RWPE1 (cell line): ENCODE data around the gene DHFR2.
A peak's percentile ranks its signal among the peaks of the same experiment; 100 is the strongest.

ENCODE experiments used
- CTCF ChIA-PET: fragments of 350-600 bp; sonication (Branson Sonifier 250); formaldehyde crosslinking; extraction: SDS; loops from one replicate; lab custom pipeline; 2021; lab: Yijun Ruan, JAX
- POLR2A ChIA-PET: fragments of 400-600 bp; formaldehyde crosslinking; extraction: SDS; loops from one replicate; lab custom pipeline; 2020; ENCODE audit warnings: antibody characterized with exemption; ENCODE audit not compliant: low non-redundant PET; lab: Yijun Ruan, JAX
- DNase-seq: peaks from one replicate; pipeline ENCODE4 v3.0.0; 2012; ENCODE audit warnings: low spot score
- H3K27ac ChIP-seq: fragments of 450-650 bp; 2 replicates; pipeline ENCODE4 v1.5.1; 2017
- TF ChIP-seq, protein P1 (sequence below): fragments of 450-650 bp; conservative IDR thresholded peaks from 2 replicates; pipeline ENCODE4 v1.5.1; 2017; ENCODE audit warnings: low read depth, mild to moderate bottlenecking

Gene DHFR2

DNA sequence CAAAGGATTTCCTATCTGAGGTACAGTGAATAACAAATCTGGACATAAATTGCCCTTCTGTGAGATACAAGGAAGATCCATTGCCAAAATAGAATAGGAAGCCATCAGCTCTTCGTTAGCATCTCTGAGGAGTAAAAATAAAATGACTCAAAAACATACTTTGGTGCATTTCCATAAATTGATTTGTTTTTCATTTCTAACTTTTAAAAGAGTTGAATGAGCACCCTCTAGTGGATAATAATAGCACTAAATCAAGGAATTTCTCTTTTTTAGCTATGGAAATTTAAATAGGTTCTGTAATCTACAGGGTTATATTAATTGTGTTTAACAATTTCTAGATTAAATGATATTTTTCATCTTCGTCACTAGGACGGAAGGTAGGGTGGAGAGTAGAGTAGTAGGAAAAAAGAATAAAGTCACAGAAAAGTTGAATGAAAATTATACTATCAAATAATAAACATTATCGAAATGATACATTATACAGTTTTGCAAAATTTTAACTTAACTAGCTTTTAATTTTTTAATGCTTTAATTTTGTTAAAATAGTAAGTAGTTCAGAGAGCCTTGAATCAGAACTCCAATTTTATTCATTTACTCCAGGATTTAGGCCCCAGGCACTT is 6.6 kb upstream of the DHFR2 start:
- DNase-seq: peak; percentile 11
- TF ChIP-seq, protein P1, sequence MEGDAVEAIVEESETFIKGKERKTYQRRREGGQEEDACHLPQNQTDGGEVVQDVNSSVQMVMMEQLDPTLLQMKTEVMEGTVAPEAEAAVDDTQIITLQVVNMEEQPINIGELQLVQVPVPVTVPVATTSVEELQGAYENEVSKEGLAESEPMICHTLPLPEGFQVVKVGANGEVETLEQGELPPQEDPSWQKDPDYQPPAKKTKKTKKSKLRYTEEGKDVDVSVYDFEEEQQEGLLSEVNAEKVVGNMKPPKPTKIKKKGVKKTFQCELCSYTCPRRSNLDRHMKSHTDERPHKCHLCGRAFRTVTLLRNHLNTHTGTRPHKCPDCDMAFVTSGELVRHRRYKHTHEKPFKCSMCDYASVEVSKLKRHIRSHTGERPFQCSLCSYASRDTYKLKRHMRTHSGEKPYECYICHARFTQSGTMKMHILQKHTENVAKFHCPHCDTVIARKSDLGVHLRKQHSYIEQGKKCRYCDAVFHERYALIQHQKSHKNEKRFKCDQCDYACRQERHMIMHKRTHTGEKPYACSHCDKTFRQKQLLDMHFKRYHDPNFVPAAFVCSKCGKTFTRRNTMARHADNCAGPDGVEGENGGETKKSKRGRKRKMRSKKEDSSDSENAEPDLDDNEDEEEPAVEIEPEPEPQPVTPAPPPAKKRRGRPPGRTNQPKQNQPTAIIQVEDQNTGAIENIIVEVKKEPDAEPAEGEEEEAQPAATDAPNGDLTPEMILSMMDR: peak; percentile 67
- CTCF ChIA-PET: interaction anchor here (0.6 to 1.7 kb wide), 4 partner anchors 8 to 88 kb away, joined by 3 to 11 read pairs (median 3); no protein-coding TSS in a partner anchor
- H3K27ac ChIP-seq: no peak overlapping the region
- POLR2A ChIA-PET: no interaction called here

DNA sequence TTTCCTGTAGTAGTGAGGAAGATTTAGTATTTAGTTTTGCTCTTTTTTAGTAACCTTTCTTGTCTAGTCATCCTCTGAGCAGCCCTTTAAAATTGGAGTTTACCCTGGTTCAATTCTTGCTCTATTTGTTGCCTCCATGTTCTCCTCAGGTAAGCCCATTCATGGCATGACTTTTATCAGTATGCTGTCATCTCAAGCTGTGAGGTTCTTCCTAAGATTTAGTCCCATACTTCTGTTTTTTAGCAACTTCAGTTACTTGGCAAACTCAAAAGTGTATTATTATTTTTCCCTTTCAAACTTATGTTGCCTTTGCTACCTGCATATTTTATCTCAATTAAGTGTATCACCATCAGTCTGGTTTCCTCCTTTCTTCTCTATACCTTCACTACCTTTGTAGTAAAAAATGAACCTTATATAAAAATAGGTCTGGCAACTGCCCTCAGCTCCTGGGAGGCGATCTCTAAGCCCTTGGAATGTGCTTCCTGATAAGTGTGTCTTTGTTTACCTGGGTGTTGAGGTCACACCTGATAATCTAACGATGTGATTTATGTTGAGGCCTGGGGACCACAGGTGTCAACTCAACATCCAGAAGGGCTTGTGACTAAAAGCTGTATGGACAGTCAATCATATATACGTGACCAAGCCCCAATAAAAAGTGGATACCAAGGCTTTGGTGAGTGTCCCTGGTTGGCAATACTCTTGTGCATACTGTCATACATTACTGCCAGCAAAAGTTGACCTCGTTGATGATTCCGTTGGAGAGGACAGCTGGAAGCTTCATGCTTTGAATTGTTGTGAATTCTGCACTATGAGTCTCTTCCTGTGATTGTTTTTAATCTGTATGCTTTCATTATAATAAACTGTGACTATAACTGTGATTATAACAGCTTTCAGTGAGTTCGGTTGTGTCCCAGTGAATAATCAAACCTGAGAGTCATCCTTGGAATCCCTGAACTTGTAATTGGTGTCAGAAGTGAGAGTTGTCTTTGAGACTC is 4.1 kb upstream of the DHFR2 start:
- TF ChIP-seq, protein P1: no peak
- no peak overlapping the region for H3K27ac ChIP-seq
- DNase-seq: no peak
- POLR2A ChIA-PET: no interaction called here
- CTCF ChIA-PET: no interaction called here

DNA sequence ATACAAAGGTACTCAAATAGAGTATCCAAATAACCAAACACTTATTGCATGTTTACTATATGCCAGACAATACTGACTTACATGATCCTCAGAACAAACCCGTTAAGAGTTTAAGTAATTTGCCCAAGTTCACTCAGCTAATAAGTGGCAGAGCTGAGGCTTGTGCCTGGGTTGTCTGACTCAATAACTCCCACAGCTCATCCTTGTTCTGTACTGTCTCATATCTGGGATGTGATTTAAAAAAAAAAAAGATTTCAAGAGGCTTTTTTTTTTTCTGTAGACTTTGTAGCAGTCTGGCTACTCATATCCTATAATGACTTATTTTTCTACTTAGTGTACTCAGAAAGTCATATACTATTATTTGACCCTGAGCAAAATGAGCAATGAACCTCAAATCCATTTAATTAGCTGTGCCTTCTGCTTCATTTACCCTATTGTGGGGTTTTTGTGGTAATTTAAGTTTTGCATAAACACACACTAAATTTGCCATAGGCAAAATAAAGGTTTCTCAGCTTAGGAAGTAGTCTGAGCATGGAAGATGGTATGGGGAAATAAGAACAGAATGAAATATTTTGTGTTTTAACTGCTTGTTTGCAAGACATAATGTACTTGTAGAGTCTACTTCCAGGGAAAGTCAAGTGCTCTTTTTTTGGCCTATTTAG is 3.2 kb upstream of the DHFR2 start:
- TF ChIP-seq, protein P1: no peak
- no peak for DNase-seq
- no peak overlapping the region for H3K27ac ChIP-seq
- POLR2A ChIA-PET: no interaction called here
- CTCF ChIA-PET: interaction anchor here (0.6 kb wide), 1 partner anchor 20 kb away, joined by 3 read pairs; no protein-coding TSS in a partner anchor

DNA sequence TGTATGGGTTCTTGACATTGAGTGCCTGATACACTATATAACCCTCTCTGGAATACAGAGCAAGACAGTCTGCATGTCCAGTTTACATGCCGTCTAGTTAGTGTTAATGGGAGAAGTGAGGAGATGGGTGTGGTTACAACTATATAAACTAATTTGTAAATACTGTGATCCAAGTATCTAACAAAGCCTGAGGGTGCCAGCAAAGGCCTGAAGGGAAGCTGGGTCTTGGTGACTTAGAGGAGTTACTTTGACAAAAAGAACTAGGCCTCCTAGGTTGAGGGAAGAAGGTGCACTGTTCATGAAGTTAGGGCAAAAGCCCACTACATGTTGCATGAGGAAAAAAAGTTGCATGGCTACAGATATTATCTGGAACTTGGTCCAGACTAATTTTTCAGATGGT is 2.4 kb upstream of the DHFR2 start:
- ChIA-PET POLR2A (no interaction called here), CTCF (no interaction called here)
- DNase-seq: no peak
- TF ChIP-seq, protein P1: no peak
- H3K27ac ChIP-seq: no peak overlapping the region

DNA sequence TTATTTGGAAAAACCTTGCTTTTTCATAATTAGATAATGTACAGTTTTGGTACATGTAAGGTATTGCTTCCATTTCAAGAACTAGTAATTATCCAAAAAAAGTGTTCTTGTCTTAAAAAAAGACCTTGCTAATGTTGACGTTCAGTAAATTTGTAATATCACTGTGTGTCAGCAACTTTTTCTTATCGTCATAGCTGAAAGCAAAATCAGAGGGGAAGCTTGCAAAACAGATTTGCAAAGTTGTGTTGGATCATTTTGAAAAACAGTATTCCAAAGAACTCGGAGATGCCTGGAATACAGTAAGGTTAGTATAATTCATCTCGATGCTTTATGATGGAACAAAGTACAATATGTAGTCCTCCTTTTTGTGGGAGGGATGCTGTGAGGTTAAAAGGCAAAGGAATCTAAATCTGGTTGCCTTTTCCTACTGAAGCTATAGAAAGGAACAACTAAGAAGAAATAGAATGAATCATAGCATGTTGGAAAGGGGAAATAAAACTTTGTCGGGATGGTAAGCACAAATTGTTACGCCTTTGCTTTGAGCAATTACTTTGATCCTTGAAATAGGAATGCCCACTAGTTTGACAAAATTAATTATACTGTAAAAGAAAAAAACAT is 1.6 kb upstream of the DHFR2 start:
- no peak overlapping the region for H3K27ac ChIP-seq
- ChIA-PET CTCF (no interaction called here), POLR2A (no interaction called here)
- TF ChIP-seq, protein P1: no peak
- no peak for DNase-seq
